MM.1S (cell line): Measurements from ENCODE around the gene NGEF.

Source experiments
- DNase-seq: peaks from one replicate; pipeline ENCODE4 v3.0.0-alpha.2; 2015
- H2AFZ ChIP-seq: fragments of 300-600 bp; sonication (generic); 2 replicates; pipeline ENCODE4 v1.6.0; 2016; ENCODE audit warnings: antibody characterized with exemption, low read length
- H3F3A ChIP-seq: fragments of 300-600 bp; sonication (generic); 2 replicates; pipeline ENCODE4 v1.6.1; 2016; ENCODE audit warnings: mild to moderate bottlenecking, antibody characterized with exemption, low read length, moderate library complexity, mixed read lengths; ENCODE audit not compliant: insufficient read depth
- H3K27ac ChIP-seq: fragments of 300-600 bp; sonication (generic); 2 replicates; pipeline ENCODE4 v1.5.1; 2016; ENCODE audit warnings: mild to moderate bottlenecking, low read length
- H3K27me3 ChIP-seq: fragments of 300-600 bp; sonication (generic); replicated peaks from 2 replicates; pipeline ENCODE4 v1.6.0; 2016; ENCODE audit warnings: low read length; ENCODE audit not compliant: insufficient read depth
- H3K36me3 ChIP-seq: fragments of 300-600 bp; sonication (generic); replicated peaks from 2 replicates; pipeline ENCODE4 v1.6.1; 2016; ENCODE audit warnings: mild to moderate bottlenecking, low read length, mixed read lengths; ENCODE audit not compliant: insufficient read depth
- H3K4me1 ChIP-seq: fragments of 300-600 bp; sonication (generic); 2 replicates; pipeline ENCODE4 v1.6.1; 2016; ENCODE audit warnings: low read length, mixed read lengths
- H3K4me2 ChIP-seq: fragments of 300-600 bp; sonication (generic); 2 replicates; pipeline ENCODE4 v1.6.0; 2016; ENCODE audit warnings: low read depth, low read length
- H3K4me3 ChIP-seq: fragments of 300-600 bp; sonication (generic); 2 replicates; pipeline ENCODE4 v1.5.1; 2016; ENCODE audit warnings: low read length, mixed read lengths
- H3K79me2 ChIP-seq: fragments of 300-600 bp; sonication (generic); 2 replicates; pipeline ENCODE4 v1.6.1; 2016; ENCODE audit warnings: mixed run types, low read length, mixed read lengths
- H3K9ac ChIP-seq: fragments of 300-600 bp; sonication (generic); 2 replicates; pipeline ENCODE4 v1.6.1; 2016; ENCODE audit warnings: low read length, mixed read lengths
- H3K9me2 ChIP-seq: fragments of 300-600 bp; sonication (generic); replicated peaks from 2 replicates; pipeline ENCODE4 v1.6.1; 2016; ENCODE audit warnings: mild to moderate bottlenecking, low read length, mixed read lengths; ENCODE audit not compliant: insufficient read depth
- H3K9me3 ChIP-seq: fragments of 300-600 bp; sonication (generic); replicated peaks from 2 replicates; pipeline ENCODE4 v1.6.1; 2016; ENCODE audit warnings: mild to moderate bottlenecking, low read length, mixed read lengths; ENCODE audit not compliant: insufficient read depth
- H4K20me1 ChIP-seq: fragments of 300-600 bp; sonication (generic); 2 replicates; pipeline ENCODE4 v1.6.1; 2016; ENCODE audit warnings: mild to moderate bottlenecking, low read length, moderate library complexity, mixed read lengths; ENCODE audit not compliant: insufficient read depth
- EZH2 ChIP-seq: fragments of 300-600 bp; sonication (generic); optimal IDR thresholded peaks from 2 replicates; pipeline ENCODE3; 2017; ENCODE audit warnings: low read depth, mild to moderate bottlenecking, antibody characterized with exemption, low read length, mixed read lengths
- EZH2phosphoT487 ChIP-seq: fragments of 300-600 bp; sonication (generic); IDR thresholded peaks from 2 replicates; pipeline ENCODE4 v1.6.1; 2018; ENCODE audit warnings: antibody characterized with exemption, low read length
- TF ChIP-seq, protein P1 (sequence below): fragments of 300-600 bp; sonication (generic); IDR thresholded peaks from 2 replicates; pipeline ENCODE4 v1.5.1; 2016; ENCODE audit warnings: antibody characterized with exemption, low read length, mixed read lengths

Gene NGEF

GRCh38 chr2:232876978-232877441 lies 136.0 kb downstream of the NGEF start:
- Histone ChIP-seq H3K4me3 (no peak overlapping the region), H3K79me2 (no peaks in the 10 kb centered on the region), H3K9me3 (no peaks in the 10 kb centered on the region), H3F3A (no peaks in the 10 kb centered on the region), H3K27ac (no peak overlapping the region), H4K20me1 (no peaks in the 10 kb centered on the region), H3K9me2 (no peaks in the 10 kb centered on the region), H3K4me1 (no peaks in the 10 kb centered on the region), H2AFZ (no peak overlapping the region), H3K4me2 (no peak overlapping the region), H3K36me3 (no peaks in the 10 kb centered on the region), H3K27me3 (no peaks in the 10 kb centered on the region), H3K9ac (no peak overlapping the region)
- TF ChIP-seq EZH2phosphoT487 (no peak), EZH2 (no peak)
- TF ChIP-seq, protein P1, sequence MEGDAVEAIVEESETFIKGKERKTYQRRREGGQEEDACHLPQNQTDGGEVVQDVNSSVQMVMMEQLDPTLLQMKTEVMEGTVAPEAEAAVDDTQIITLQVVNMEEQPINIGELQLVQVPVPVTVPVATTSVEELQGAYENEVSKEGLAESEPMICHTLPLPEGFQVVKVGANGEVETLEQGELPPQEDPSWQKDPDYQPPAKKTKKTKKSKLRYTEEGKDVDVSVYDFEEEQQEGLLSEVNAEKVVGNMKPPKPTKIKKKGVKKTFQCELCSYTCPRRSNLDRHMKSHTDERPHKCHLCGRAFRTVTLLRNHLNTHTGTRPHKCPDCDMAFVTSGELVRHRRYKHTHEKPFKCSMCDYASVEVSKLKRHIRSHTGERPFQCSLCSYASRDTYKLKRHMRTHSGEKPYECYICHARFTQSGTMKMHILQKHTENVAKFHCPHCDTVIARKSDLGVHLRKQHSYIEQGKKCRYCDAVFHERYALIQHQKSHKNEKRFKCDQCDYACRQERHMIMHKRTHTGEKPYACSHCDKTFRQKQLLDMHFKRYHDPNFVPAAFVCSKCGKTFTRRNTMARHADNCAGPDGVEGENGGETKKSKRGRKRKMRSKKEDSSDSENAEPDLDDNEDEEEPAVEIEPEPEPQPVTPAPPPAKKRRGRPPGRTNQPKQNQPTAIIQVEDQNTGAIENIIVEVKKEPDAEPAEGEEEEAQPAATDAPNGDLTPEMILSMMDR: no peak
- no peak for DNase-seq

- Histone ChIP-seq H3F3A (no peaks in the 10 kb centered on the region), H3K36me3 (no peaks in the 10 kb centered on the region), H3K79me2 (no peaks in the 10 kb centered on the region), H2AFZ (no peak overlapping the region), H3K9me2 (no peaks in the 10 kb centered on the region), H3K9ac (no peak overlapping the region), H3K27me3 (no peaks in the 10 kb centered on the region), H3K9me3 (no peaks in the 10 kb centered on the region), H3K4me3 (no peak overlapping the region), H3K4me1 (no peaks in the 10 kb centered on the region), H3K27ac (no peak overlapping the region), H4K20me1 (no peaks in the 10 kb centered on the region), H3K4me2 (no peak overlapping the region)
- DNase-seq: peak; percentile 22
- TF ChIP-seq EZH2 (no peak), EZH2phosphoT487 (no peak)
- TF ChIP-seq, protein P1: no peak
These were observed 136.7 kb downstream of the NGEF start for GRCh38 chr2:232876161-232876977.

- H4K20me1 ChIP-seq: no peaks in the 10 kb centered on the region
- no peaks in the 10 kb centered on the region for H3K79me2 ChIP-seq
- no peaks in the 10 kb centered on the region for H3K27me3 ChIP-seq
- H3K9me3 ChIP-seq: no peaks in the 10 kb centered on the region
- H2AFZ ChIP-seq: no peak overlapping the region
- no peaks in the 10 kb centered on the region for H3K36me3 ChIP-seq
- H3F3A ChIP-seq: no peaks in the 10 kb centered on the region
- DNase-seq: no peak
- H3K9me2 ChIP-seq: no peaks in the 10 kb centered on the region
- no peaks in the 10 kb centered on the region for H3K4me1 ChIP-seq
- H3K9ac ChIP-seq: no peak overlapping the region
- no peak overlapping the region for H3K27ac ChIP-seq
- H3K4me2 ChIP-seq: 0 out of 2 replicates have a peak overlapping the region, but pooled peaks have one; percentile 29
- H3K4me3 ChIP-seq: no peak overlapping the region
- TF ChIP-seq EZH2phosphoT487: no peak
- TF ChIP-seq, protein P1: no peak
- no peak for TF ChIP-seq EZH2
These were observed 137.6 kb downstream of the NGEF start for GRCh38 chr2:232875256-232876121.
